Measurements from ENCODE around the gene SPINT4. TPM values are rescaled to one million over a fixed set of nuclear protein-coding genes. Genes with fewer than 3 reads are reported as not detected.
"Not testable (repeated sequence)": the region's sequence is repeated elsewhere in the genome, so short reads cannot be mapped to it uniquely, and the experiment has no call there.

SPINT4 gene
- polyA plus RNA-seq (ENCODE audit: insufficient read length): not detected
- long read RNA-seq, donor 1: 0 reads
- long read RNA-seq, donor 2: 0 reads
- long read RNA-seq, donor 3: 0 reads
- long read RNA-seq, donor 4: 0 reads
- long read RNA-seq, donor 5: 0 reads
- long read RNA-seq, donor 6: 0 reads
- long read RNA-seq, donor 7: 0 reads
- long read RNA-seq, donor 8: 0 reads

DNA sequence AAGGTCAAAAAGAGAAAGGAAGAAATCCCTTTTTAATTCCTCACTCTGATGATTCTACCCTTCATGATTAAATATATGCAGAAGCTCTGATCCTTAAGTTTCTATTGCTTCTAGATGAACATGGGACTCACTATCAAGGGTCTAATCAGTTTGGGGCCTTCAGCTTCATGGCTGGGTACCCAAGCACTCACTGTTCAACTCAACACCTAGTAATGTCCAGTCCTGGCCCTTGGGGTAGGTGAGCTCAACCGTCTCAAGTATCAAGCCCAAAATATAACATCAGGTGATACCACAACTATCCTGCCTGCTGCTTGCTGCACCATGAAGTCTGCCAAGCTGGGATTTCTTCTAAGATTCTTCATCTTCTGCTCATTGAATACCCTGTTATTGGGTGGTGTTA lies at the start of gene SPINT4:
SPINT4 (plus strand) TSS at position 301 of the 400 bp plus-strand sequence; CDS start at position 322, 21 bp downstream.
- DNase-seq: no peak

DNA sequence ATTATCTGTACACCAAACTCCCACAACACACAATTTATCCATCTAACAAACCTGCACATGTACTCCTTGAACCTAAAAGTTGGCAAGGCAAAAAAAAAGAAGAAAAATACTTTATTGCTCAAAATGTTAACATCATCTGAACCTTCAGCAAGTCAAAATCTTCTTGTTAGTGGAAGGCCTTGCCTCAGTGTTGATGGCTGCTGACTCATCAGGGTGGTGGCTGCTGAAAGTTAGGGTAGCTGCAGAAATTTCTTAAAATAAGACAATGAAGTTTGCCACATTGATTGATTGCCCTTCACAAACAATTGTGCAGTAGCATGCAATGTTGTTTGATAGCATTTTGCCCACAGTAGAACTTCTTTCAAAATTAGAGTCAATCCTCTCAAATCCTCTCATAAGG lies 49.4 kb upstream of the SPINT4 start:
- DNase-seq: no peak

DNA sequence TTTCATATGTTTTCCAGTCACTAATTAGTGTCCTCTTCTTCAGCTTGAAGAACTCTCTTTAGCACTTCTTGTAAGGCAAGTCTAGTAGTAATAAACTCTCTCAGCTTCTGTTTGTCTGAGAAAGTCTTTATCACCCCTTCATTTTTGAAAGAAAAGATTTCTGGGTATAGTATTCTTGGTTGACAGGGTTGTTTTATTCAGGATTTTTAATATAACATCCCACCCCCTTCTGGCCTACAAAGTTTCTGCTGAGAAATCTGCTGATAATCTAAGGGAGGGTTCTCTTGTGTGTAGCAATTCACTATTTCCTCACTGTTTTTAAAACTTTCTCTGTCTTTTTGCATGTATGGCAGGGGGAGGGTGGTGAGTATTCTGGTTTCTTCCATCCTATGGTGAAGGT lies 42.5 kb upstream of the SPINT4 start:
- DNase-seq: no peak

- DNase-seq: no peak
These were observed 36.3 kb upstream of the SPINT4 start for GRCh38 chr20:45685896-45686295.

DNA sequence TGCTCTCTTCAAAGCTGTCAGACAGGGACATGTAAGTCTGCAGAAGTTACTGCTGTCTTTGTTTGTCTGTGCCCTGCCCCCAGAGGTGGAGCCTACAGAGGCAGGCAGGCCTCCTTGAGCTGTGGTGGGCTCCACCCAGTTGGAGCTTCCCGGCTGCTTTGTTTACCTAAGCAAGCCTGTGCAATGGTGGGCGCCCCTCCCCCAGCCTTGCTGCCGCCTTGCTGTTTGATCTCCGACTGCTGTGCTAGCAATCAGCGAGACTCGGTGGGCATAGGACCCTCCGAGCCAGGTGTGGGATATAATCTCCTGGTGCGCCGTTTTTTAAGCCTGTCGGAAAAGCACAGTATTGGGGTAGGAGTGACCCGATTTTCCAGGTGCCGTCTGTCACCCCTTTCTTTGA lies 28.8 kb upstream of the SPINT4 start:
- not testable (repeated sequence) for DNase-seq

DNA sequence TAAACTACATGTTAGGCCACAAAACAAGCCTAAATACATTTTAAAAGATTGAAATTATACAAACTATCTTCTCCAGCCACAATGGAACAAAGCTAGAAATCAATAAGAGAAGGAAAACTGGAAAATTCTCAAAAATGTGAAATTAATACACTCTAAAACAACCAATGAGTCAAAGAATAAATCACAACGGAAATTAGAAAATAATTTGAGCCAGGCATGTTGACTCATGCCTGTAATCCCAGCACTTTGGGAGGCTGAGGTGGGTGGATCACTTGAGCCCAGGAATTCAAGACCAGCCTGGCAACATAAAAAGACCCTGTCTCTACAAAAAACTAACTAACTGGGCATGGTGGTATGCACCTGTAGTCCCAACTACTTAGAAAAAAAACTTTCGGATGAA lies 26.7 kb upstream of the SPINT4 start:
- no peak for DNase-seq

- DNase-seq: no peak
These were observed 21.0 kb upstream of the SPINT4 start for GRCh38 chr20:45701104-45701503.

- no peak for DNase-seq
These were observed 20.3 kb upstream of the SPINT4 start, which contains the start of gene WFDC13 for GRCh38 chr20:45701873-45702272. Gene WFDC13 (plus strand): TSS chr20:45702038. CDS start chr20:45702124, 86 bp downstream.

DNA sequence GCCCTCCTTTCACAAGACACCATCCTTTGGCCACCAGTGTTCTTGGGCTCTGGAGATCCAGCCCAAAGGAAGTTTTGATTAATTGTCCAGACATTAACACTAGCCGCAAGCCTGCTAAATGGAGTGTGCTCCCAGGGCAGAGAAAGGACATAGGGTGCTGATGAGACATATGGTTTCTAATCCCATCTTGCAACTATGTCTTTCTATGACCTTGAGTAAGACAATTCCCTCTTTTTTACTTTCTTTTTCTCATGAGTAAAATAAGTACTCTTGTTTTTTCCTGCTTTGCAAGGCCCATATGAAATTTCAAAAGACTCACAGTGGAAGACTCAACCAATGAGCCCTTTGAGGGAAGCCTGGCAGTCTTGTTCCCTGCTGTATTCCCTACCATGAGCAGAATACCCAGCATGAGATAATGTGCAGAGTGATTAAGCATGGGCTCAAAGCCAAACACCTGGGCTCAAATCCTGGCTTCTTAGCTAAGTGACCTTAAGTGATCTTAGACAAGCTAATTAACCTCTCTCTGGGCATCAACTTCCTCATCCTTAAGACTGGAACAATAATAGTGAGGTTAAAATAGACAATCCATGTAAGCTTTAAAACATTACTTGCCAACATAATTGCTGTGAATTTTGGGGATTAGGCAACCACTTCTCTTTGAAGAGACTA lies 17.0 kb upstream of the SPINT4 start, which contains the start of gene WFDC10B:
WFDC10B (minus strand) TSS at position 51 of the 669 bp plus-strand sequence. CDS start 19,027 bp downstream, outside the sequence.
- DNase-seq: no peak

GRCh38 chr20:45716141-45716688 lies 5.9 kb upstream of the SPINT4 start:
- not testable (repeated sequence) for DNase-seq

DNA sequence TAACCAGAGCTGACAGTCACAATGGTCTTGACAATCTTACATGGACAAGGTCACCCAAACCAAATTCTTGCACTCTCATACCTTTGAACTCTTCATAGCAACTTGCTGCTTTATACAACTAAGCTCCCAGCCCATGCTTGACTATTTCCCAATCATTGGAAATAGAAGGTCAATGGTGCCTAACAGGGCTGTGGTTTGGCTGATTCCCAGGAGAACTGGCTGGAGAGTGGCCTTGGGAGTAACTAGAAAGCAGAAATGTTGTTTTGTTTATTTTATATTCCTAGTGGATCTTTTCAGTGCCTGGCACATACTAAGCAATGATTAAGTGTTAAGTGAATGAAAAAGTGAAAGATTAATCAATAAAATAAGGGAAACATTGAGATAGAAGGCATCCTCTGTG lies 3.0 kb downstream of the SPINT4 start:
- no peak for DNase-seq

DNA sequence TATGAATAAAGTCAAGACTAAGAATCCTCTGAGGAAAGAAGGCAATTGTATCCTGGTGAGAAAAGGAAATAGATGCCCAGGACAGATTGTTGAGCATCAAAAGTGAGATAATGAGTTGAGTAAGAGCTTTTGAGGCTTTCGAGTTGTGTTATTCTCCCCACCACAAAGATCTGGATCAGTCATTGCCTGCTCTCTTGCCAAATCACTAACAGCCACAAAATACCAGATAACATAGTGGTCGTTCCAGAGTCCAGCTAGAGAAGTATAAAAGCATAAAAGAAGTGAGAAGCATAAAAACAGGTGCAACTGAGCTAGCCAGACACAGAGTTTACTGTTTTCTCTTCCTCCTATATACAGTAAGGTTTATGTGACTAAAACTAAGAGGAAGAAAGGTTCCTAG lies 4.9 kb downstream of the SPINT4 start:
- DNase-seq: no peak

DNA sequence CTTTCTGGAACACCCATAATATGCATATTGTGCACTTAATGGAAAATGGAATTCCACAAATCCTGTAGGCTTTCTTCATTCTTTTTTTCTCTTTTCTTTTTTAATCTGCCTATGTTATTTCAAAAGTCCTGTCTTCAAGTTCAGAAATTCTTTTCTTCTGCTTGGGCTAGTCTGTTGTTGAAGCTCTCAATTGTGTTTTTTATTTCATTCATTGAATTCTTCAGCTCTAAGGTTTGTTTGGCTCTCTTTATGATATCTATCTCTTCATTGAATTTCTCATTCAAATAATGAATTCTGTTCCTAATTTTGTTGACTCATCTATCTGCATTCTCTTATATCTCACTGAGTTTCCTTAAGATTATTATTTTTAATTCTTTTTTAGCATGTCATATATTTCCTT lies 10.1 kb downstream of the SPINT4 start:
- DNase-seq: no peak

- no peak for DNase-seq
These were observed 13.4 kb downstream of the SPINT4 start for GRCh38 chr20:45735552-45735951.

DNA sequence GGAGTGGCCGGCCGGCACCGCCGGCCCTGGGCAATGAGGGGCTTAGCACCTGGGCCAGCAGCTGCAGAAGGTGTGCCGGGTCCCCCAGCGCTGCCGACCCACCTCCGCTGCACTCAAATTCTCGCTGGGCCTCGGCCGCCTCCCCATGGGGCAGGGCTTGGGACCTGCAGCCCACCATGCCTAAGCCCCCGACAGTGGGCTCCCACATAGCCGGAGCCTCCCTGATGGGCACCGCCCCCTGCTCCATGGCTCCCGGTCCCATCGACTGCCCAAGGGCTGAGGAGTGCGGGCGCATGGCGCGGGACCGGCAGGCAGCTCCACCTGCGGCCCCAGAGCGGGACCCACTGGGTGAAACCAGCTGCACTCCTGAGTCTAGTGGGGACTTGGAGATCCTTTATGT lies 13.8 kb downstream of the SPINT4 start:
- no peak for DNase-seq

- no peak for DNase-seq
These were observed 20.4 kb downstream of the SPINT4 start for GRCh38 chr20:45742596-45742995.

- DNase-seq: no peak
These were observed 22.9 kb downstream of the SPINT4 start for GRCh38 chr20:45745015-45745414.

DNA sequence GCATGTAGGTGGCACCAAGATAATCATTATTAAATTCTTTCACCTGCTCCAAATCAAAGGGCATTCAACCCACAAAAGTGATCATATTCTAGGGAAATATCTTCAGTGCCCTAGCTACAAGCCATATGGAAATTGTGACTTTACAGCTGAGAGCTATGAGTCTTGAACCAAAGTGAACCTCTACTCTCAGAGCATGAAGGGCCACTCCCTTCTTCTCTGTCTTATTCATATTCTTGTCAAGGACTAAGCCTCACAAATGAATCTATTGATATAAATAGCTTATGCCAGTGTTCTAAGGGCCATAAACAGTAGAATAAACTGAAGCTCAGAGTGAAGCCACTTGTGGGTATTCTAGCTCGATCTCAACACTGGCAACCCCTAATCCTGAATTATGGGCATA lies 29.6 kb downstream of the SPINT4 start:
- no peak for DNase-seq

- no peak for DNase-seq
These were observed 30.6 kb downstream of the SPINT4 start for GRCh38 chr20:45752746-45753145.

- DNase-seq: no peak
These were observed 35.9 kb downstream of the SPINT4 start for GRCh38 chr20:45758096-45758495.

- DNase-seq: not testable (repeated sequence)
These were observed 37.8 kb downstream of the SPINT4 start for GRCh38 chr20:45759921-45760320.

GRCh38 chr20:45761966-45762365 lies 39.8 kb downstream of the SPINT4 start:
- not testable (repeated sequence) for DNase-seq

- not testable (repeated sequence) for DNase-seq
These were observed 42.6 kb downstream of the SPINT4 start for GRCh38 chr20:45764618-45765282.
